Body of pancreas (tissue), 4 donors: ENCODE results near the gene UBAC1. TPM values are rescaled to one million over a fixed set of nuclear protein-coding genes. Genes with fewer than 3 reads are reported as not detected.

ENCODE experiments used
- ATAC-seq: fragments of 150-250 bp; one replicate; pipeline ENCODE4 v1.9.1; 2016
- DNase-seq, 4 donors: peaks; one replicate each; pipeline ENCODE4 v3.0.0-alpha.2; 2019
- H3K27ac ChIP-seq, 4 donors: fragments of 200-600 bp; sonication (generic); 1 replicate in 3 of 4; 2 replicates in 1 of 4; pipeline versions ENCODE4 v1.5.1 to v1.6.1; 2016 to 2019; ENCODE audit warnings: mild to moderate bottlenecking in 1 of 4, mixed read lengths in 1 of 4, moderate library complexity in 1 of 4
- H3K27me3 ChIP-seq, 2 donors: fragments of 200-600 bp; sonication (generic); one replicate each; pipeline ENCODE4 v1.6.0; 2016; ENCODE audit warnings: mild to moderate bottlenecking in 1 of 2
- H3K36me3 ChIP-seq, 2 donors: fragments of 200-600 bp; sonication (generic); replicated peaks in 1 of 2; 2 replicates each; pipeline ENCODE4 v1.5.1; 2016; ENCODE audit warnings: low read depth in 2 of 2; ENCODE audit not compliant: insufficient read depth in 1 of 2
- H3K4me1 ChIP-seq: fragments of 200-600 bp; sonication (generic); one replicate; pipeline ENCODE4 v1.6.0; 2016
- H3K4me3 ChIP-seq, 2 donors: fragments of 200-600 bp; sonication (generic); 1 replicate in 1 of 2; 2 replicates in 1 of 2; pipeline ENCODE4 v1.5.1; 2016 to 2019
- H3K9me3 ChIP-seq, 3 donors: fragments of 200-600 bp; sonication (generic); 1 replicate in 2 of 3; 2 replicates in 1 of 3; pipeline ENCODE4 v1.5.1; 2016
- CTCF ChIP-seq, 7 experiments: fragments of 450-650 bp in 4 of 7; fragments of 200-600 bp in 3 of 7; sonication (generic) in 3 of 7; IDR thresholded peaks; one replicate each; pipeline ENCODE4 v1.5.1; 2016 to 2019; ENCODE audit warnings: antibody characterized with exemption in 7 of 7
- POLR2A ChIP-seq, 3 donors: fragments of 450-650 bp; IDR thresholded peaks; one replicate each; pipeline ENCODE4 v1.6.1; 2016; ENCODE audit warnings: antibody characterized with exemption in 3 of 3, mild to moderate bottlenecking in 2 of 3
- WGBS, 2 donors: methylation state at CpG; one replicate each; pipeline ENCODE4 v1.1.5; 2017; 5-methylcytosine and 5-hydroxymethylcytosine counted together
- intact Hi-C: fragments of 100-400 bp; cut with DNase I; formaldehyde crosslinking; loops from one replicate; pipeline ENCODE4 v1.15.1; 2023
- total RNA-seq, 2 donors: library from RNA; depleted of rRNA; stranded (reverse); fragments of >200 nt; gene quantifications; one replicate each; pipeline ENCODE4 v1.1.0, GENCODE V29; 2016

The UBAC1 gene
- total RNA-seq, 2 donors from 2014 or later, result 17.4 to 25.4 TPM

DNA sequence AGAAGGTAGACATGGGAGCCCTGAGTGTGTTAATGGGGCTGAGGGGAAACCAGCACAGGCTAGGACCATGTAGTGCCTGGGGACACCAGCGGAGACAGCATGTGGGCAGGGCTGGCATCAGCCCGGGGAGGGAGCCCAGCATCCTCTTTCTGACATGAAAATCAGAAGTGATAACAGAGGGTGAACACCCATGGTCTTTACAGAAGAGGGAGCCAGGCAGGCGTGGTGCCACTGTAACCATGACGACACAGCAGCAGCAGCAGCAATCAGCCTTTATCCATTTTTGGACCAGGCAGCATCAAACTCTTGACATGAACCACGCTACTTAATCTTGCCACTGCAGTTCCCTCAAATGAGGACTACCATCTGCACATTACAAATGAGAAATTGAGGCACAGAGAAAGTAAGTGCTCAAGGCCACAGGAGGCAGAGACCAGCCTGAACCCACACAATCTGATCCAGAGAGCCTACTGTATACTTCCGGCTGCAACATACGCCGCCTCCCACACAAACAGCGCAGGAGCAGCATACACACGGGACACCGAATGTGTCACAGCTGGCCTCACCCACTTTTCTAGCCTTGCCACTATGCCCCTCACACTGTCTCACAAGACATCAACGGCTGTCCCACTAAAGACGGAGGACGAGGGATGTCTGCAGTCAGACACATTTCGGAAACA lies 77.6 kb downstream of the UBAC1 start:
- TF ChIP-seq POLR2A (IDR thresholded peaks at IDR 0.05) (no peak), CTCF (IDR thresholded peaks at IDR 0.05) (no peak)
- 87 to 91% methylated on average over 15 of the region's 15 CpGs for WGBS, 2 donors
- no peaks in the 10 kb centered on the region for H3K36me3 ChIP-seq
- no peaks in the 10 kb centered on the region for H3K27me3 ChIP-seq
- no peak for DNase-seq
- no peak overlapping the region for H3K27ac ChIP-seq
- H3K4me3 ChIP-seq, result no peak overlapping the region
- H3K4me1 ChIP-seq, result peaks cover 33% of the 10 kb centered on the region
- no peak for ATAC-seq
- intact Hi-C loops, result no loop called here
- no peaks in the 10 kb centered on the region for H3K9me3 ChIP-seq

Other genes starting within 250 kb of the UBAC1 start
- 10 to 100 TPM; 14.8 to 30.3 TPM for gene CAMSAP1, start 53.8 kb downstream of the UBAC1 start, total RNA-seq
- gene NACC2, start 133.9 kb upstream of the UBAC1 start, total RNA-seq, result 10 to 100 TPM; 16.6 to 21.1 TPM
- 10 to 100 TPM; 21.3 to 47.1 TPM for gene TMEM250, start 157.5 kb upstream of the UBAC1 start, total RNA-seq
- not detected for gene LHX3, start 243.8 kb upstream of the UBAC1 start, total RNA-seq